ENCODE data around the gene SMURF1.

- TF ChIP-seq CTCF (IDR thresholded peaks at IDR 0.05; ENCODE audit: insufficient read depth, low read depth, low read length) (no peak), EZH2 (IDR thresholded peaks at IDR 0.05; ENCODE audit: insufficient read depth, low read length) (no peak)
Observed at GRCh38 chr7:99121496-99122021, 22.3 kb downstream of the SMURF1 start.
